SK-N-SH (cell line): ENCODE data around the gene KLK5. TPM values are rescaled to one million over a fixed set of nuclear protein-coding genes. Genes with fewer than 3 reads are reported as not detected.

Source experiments
- CTCF ChIA-PET: fragments of 300-600, 350-600 bp; formaldehyde crosslinking; extraction: SDS; loops from one replicate; lab custom pipeline; 2021; lab: Yijun Ruan, JAX
- POLR2A ChIA-PET: fragments of 350-600 bp; sonication (Branson Sonifier 250); formaldehyde crosslinking; extraction: SDS; loops from one replicate; lab custom pipeline; 2020; ENCODE audit warnings: antibody characterized with exemption, inconsistent platforms; lab: Yijun Ruan, JAX
- DNase-seq: peaks from one replicate; pipeline ENCODE4 v3.0.0; 2012
- H2AFZ ChIP-seq: fragments of 200-600 bp; sonication (generic); 2 replicates; pipeline ENCODE4 v1.8.1; 2016; ENCODE audit warnings: antibody characterized with exemption, mild to moderate bottlenecking, low read depth
- H3F3A ChIP-seq: fragments of 200-600 bp; sonication (generic); replicated peaks from 2 replicates; pipeline ENCODE3; 2016; ENCODE audit warnings: antibody characterized with exemption, mild to moderate bottlenecking; ENCODE audit not compliant: insufficient read depth
- H3K27ac ChIP-seq, 2 experiments: fragments of 200-500 bp in 1 of 2; fragments of 200-600 bp in 1 of 2; sonication (Bioruptor generic) in 1 of 2; sonication (generic), shearing (Covaris generic) in 1 of 2; 2 replicates each; pipeline versions ENCODE4 v1.5.1 to v1.6.1; 2014 to 2016; ENCODE audit warnings: low read depth in 2 of 2, inconsistent platforms in 1 of 2, low read length in 1 of 2, mild to moderate bottlenecking in 1 of 2, mixed read lengths in 1 of 2
- H3K27me3 ChIP-seq: fragments of 200-600 bp; sonication (generic), shearing (Covaris generic); 2 replicates; pipeline ENCODE4 v1.6.1; 2016; ENCODE audit warnings: mixed run types; ENCODE audit not compliant: insufficient read depth
- H3K36me3 ChIP-seq, 2 experiments: fragments of 200-500 bp in 1 of 2; fragments of 200-600 bp in 1 of 2; sonication (Bioruptor generic) in 1 of 2; sonication (generic) in 1 of 2; replicated peaks in 1 of 2; 2 replicates each; pipeline versions ENCODE3 to v1.5.1; 2014 to 2016; ENCODE audit warnings: low read length in 1 of 2, mild to moderate bottlenecking in 1 of 2; ENCODE audit not compliant: insufficient read depth in 2 of 2, control insufficient read depth in 1 of 2
- H3K4me1 ChIP-seq, 2 experiments: fragments of 200-500 bp in 1 of 2; fragments of 200-600 bp in 1 of 2; sonication (Bioruptor generic) in 1 of 2; sonication (generic), shearing (Covaris generic) in 1 of 2; 2 replicates each; pipeline versions ENCODE4 v1.5.1 to v1.6.1; 2014 to 2016; ENCODE audit warnings: low read depth in 1 of 2, low read length in 1 of 2, mixed run types in 1 of 2; ENCODE audit not compliant: insufficient read depth in 2 of 2, control insufficient read depth in 1 of 2
- H3K4me2 ChIP-seq: fragments of 200-600 bp; sonication (generic), shearing (Covaris generic); 2 replicates; pipeline ENCODE4 v1.6.1; 2017; ENCODE audit warnings: mixed run types
- H3K4me3 ChIP-seq, 2 experiments: fragments of 200-500 bp in 1 of 2; fragments of 200-600 bp in 1 of 2; sonication (Bioruptor generic) in 1 of 2; sonication (generic), shearing (Covaris generic) in 1 of 2; 2 replicates each; pipeline versions ENCODE4 v1.5.1 to v1.8.1; 2014 to 2016; ENCODE audit warnings: low read depth in 2 of 2, inconsistent platforms in 1 of 2, low read length in 1 of 2, mild to moderate bottlenecking in 1 of 2, mixed read lengths in 1 of 2, moderate library complexity in 1 of 2
- H3K79me2 ChIP-seq: fragments of 200-600 bp; sonication (generic); 2 replicates; pipeline ENCODE4 v1.8.1; 2017; ENCODE audit warnings: mild to moderate bottlenecking; ENCODE audit not compliant: insufficient read depth
- H3K9ac ChIP-seq: fragments of 200-600 bp; sonication (generic); 2 replicates; pipeline ENCODE4 v1.6.1; 2017; ENCODE audit warnings: mixed run types
- H3K9me2 ChIP-seq: fragments of 200-600 bp; sonication (generic); 2 replicates; pipeline ENCODE4 v1.6.1; 2017; ENCODE audit warnings: mixed run types
- H3K9me3 ChIP-seq: fragments of 200-600 bp; sonication (generic); 2 replicates; pipeline ENCODE4 v1.6.1; 2017; ENCODE audit warnings: mixed run types, mild to moderate bottlenecking, moderate library complexity
- H4K20me1 ChIP-seq: fragments of 200-600 bp; sonication (generic); 2 replicates; pipeline ENCODE4 v1.6.1; 2017; ENCODE audit warnings: mild to moderate bottlenecking, mixed run types; ENCODE audit not compliant: insufficient read depth
- EZH2phosphoT487 ChIP-seq: fragments of 200-600 bp; sonication (generic); IDR thresholded peaks from 2 replicates; pipeline ENCODE4 v1.6.1; 2017; ENCODE audit warnings: low read depth, mixed run types, mild to moderate bottlenecking, antibody characterized with exemption, moderate library complexity, borderline replicate concordance
- FOSL2 ChIP-seq: IDR thresholded peaks from 2 replicates; pipeline ENCODE4 v1.4.0; 2012; ENCODE audit warnings: low read depth, mild to moderate bottlenecking, moderate library complexity, borderline replicate concordance
- FOXM1 ChIP-seq: IDR thresholded peaks from 2 replicates; pipeline ENCODE4 v1.4.0; 2012; ENCODE audit warnings: low read depth, mild to moderate bottlenecking
- GABPA ChIP-seq: IDR thresholded peaks from 2 replicates; pipeline ENCODE4 v1.4.0; 2012; ENCODE audit warnings: low read depth, mild to moderate bottlenecking
- GATA2 ChIP-seq: sonication (generic); formaldehyde crosslinking; IDR thresholded peaks from 2 replicates; pipeline ENCODE4 v1.5.0; 2020; ENCODE audit warnings: mild to moderate bottlenecking, missing genetic modification reagents
- JUND ChIP-seq: IDR thresholded peaks from 2 replicates; pipeline ENCODE4 v1.4.0; 2012
- NRF1 ChIP-seq: IDR thresholded peaks from 2 replicates; pipeline ENCODE4 v1.6.1; 2012; ENCODE audit warnings: low read depth, mild to moderate bottlenecking, low read length
- RCOR1 ChIP-seq: fragments of 150-350 bp; IDR thresholded peaks from 2 replicates; pipeline ENCODE4 v1.6.1; 2017; ENCODE audit warnings: antibody characterized with exemption, low read length
- RFX5 ChIP-seq: IDR thresholded peaks from 2 replicates; pipeline ENCODE4 v1.6.1; 2012; ENCODE audit warnings: mild to moderate bottlenecking, improper control_type of control experiment, low read length
- RXRA ChIP-seq: IDR thresholded peaks from 2 replicates; pipeline ENCODE4 v1.4.0; 2012; ENCODE audit warnings: low read depth, mild to moderate bottlenecking, borderline replicate concordance
- YY1 ChIP-seq: IDR thresholded peaks from 2 replicates; pipeline ENCODE4 v1.4.0; 2012; ENCODE audit warnings: low read depth, mild to moderate bottlenecking
- WGBS: methylation state at CpG from one replicate; pipeline ENCODE4 v1.1.6; 2017; ENCODE audit warnings: low lambda C conversion rate; 5-methylcytosine and 5-hydroxymethylcytosine counted together
- polyA plus RNA-seq, 3 experiments: library from polyadenylated mRNA; depleted of rRNA; stranded (reverse); fragments of >200 nt; gene quantifications; 2 replicates each; pipeline ENCODE4 v1.2.3, GENCODE V29; 2012
- TF ChIP-seq, protein P1 (sequence below): fragments of 150-350 bp; IDR thresholded peaks from 2 replicates; pipeline ENCODE4 v1.6.1; 2017; ENCODE audit warnings: antibody characterized with exemption, low read length, low read depth, borderline replicate concordance
- TF ChIP-seq, protein P2 (sequence below): fragments of 150-350 bp; IDR thresholded peaks from 2 replicates; pipeline ENCODE4 v1.6.1; 2016; ENCODE audit warnings: mild to moderate bottlenecking, low read depth, low read length
- TF ChIP-seq, protein P3 (sequence below): fragments of 200-600 bp; sonication (generic); IDR thresholded peaks from 2 replicates; pipeline ENCODE4 v1.6.1; 2017; ENCODE audit warnings: antibody characterized with exemption, mild to moderate bottlenecking, moderate library complexity
- TF ChIP-seq, protein P4 (sequence below): IDR thresholded peaks from 2 replicates; pipeline ENCODE4 v1.4.0; 2012; ENCODE audit warnings: low read depth, borderline replicate concordance
- TF ChIP-seq, protein P5 (sequence below): IDR thresholded peaks from 2 replicates; pipeline ENCODE4 v1.6.1; 2012; ENCODE audit warnings: mild to moderate bottlenecking, low read depth, low read length, moderate library complexity

KLK5 gene, protein sequence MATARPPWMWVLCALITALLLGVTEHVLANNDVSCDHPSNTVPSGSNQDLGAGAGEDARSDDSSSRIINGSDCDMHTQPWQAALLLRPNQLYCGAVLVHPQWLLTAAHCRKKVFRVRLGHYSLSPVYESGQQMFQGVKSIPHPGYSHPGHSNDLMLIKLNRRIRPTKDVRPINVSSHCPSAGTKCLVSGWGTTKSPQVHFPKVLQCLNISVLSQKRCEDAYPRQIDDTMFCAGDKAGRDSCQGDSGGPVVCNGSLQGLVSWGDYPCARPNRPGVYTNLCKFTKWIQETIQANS
- polyA plus RNA-seq (2012; rRNA removed), result not detected in 2 replicates
- not detected in 2 replicates for polyA plus RNA-seq (2012; cell fraction: cytosol; rRNA removed)
- not detected in 2 replicates for polyA plus RNA-seq (2012; cell fraction: nucleus; rRNA removed)

DNA sequence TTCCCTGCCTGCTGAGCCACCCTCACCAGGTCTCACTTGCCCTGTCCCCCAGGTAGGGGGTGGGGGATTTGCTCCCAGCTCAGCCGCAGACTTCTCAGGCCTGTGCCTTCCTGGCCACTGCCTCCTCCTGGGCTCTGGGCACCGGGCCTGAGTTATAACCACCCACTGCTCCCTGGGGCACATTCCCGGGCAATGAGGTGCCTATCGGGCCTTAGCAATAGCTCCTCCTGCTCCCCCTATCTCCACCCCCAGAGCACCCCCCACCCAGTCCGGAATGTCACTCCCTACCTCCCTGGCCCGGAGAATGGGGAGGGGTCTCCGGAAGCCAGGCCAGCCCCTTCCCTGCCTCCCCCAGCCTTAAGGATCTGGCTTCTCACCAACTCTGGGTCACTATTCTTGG, at the start of gene KLK5:
Gene KLK5, minus strand, starts transcription at position 129 of the 400 bp plus-strand sequence. CDS start 381 bp downstream, outside the sequence.
- no peaks in the 10 kb centered on the region for H3K9me2 ChIP-seq
- H3K4me2 ChIP-seq, result no peak within 1 kb of the TSS
- peaks cover 50% of the 10 kb centered on the region; the same call in 1 of the 2 replicates for H3K27me3 ChIP-seq
- H3K9me3 ChIP-seq, result no peaks in the 10 kb centered on the region
- no peaks in the 10 kb centered on the region for H3K4me1 ChIP-seq
- H4K20me1 ChIP-seq, result no peaks in the 10 kb centered on the region
- ChIA-PET POLR2A (no interaction called here), CTCF (no interaction called here)
- H3K9ac ChIP-seq, result no peak within 1 kb of the TSS
- no peak within 1 kb of the TSS for H3K4me3 ChIP-seq
- TF ChIP-seq NRF1 (no peak), GATA2 (CRISPR knock-in tag) (no peak), RXRA (no peak), RFX5 (no peak), JUND (no peak)
- TF ChIP-seq, protein P1, sequence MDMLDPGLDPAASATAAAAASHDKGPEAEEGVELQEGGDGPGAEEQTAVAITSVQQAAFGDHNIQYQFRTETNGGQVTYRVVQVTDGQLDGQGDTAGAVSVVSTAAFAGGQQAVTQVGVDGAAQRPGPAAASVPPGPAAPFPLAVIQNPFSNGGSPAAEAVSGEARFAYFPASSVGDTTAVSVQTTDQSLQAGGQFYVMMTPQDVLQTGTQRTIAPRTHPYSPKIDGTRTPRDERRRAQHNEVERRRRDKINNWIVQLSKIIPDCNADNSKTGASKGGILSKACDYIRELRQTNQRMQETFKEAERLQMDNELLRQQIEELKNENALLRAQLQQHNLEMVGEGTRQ, result no peak
- TF ChIP-seq, protein P2, sequence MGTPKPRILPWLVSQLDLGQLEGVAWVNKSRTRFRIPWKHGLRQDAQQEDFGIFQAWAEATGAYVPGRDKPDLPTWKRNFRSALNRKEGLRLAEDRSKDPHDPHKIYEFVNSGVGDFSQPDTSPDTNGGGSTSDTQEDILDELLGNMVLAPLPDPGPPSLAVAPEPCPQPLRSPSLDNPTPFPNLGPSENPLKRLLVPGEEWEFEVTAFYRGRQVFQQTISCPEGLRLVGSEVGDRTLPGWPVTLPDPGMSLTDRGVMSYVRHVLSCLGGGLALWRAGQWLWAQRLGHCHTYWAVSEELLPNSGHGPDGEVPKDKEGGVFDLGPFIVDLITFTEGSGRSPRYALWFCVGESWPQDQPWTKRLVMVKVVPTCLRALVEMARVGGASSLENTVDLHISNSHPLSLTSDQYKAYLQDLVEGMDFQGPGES, result no peak
- no peaks in the 10 kb centered on the region for H3K36me3 ChIP-seq
- no peaks in the 10 kb centered on the region for H3F3A ChIP-seq
- no peaks in the 10 kb centered on the region for H3K79me2 ChIP-seq
- no peak within 1 kb of the TSS for H2AFZ ChIP-seq
- DNase-seq, result no peak
- no peak within 1 kb of the TSS for H3K27ac ChIP-seq
- 9% methylated on average over 7 of the region's 7 CpGs for WGBS

DNA sequence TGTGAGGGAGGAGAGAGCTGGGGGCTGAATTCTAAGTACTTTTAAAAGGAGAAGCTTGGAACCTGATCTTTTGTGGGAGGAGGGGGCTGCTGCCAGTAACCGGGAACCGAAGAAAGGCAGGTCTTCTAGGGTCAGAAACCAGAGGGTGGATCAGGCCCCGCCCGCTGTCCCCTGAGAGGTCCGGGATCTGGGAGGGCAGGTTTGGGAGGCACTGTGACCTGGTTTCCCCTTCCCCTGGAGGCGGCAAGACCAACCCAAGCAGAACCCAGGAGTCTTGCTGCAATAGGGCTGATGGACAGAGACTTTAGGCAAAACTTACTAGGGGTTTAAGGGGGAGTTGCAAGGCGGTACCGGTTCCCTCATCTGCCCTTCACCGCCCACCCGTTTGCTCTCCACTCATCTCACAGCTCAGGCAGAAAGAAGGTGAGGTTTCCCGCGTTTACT, 49.3 kb upstream of the KLK5 start:
- ChIA-PET POLR2A (no interaction called here), CTCF (no interaction called here)
- H3K9me3 ChIP-seq, result no peaks in the 10 kb centered on the region
- no peak overlapping the region for H3K4me3 ChIP-seq
- no peaks in the 10 kb centered on the region for H3K9me2 ChIP-seq
- no peak overlapping the region for H3K27ac ChIP-seq
- 26% methylated on average over 11 of the region's 12 CpGs for WGBS
- no peaks in the 10 kb centered on the region for H3K79me2 ChIP-seq
- no peak overlapping the region for H2AFZ ChIP-seq
- no peaks in the 10 kb centered on the region for H3F3A ChIP-seq
- no peaks in the 10 kb centered on the region for H3K4me1 ChIP-seq
- H3K4me2 ChIP-seq, result no peak overlapping the region
- DNase-seq, result no peak
- H3K27me3 ChIP-seq, result peaks cover 20% of the 10 kb centered on the region; the same call in 1 of the 2 replicates
- H4K20me1 ChIP-seq, result no peaks in the 10 kb centered on the region
- H3K9ac ChIP-seq, result no peak overlapping the region
- no peaks in the 10 kb centered on the region for H3K36me3 ChIP-seq
- TF ChIP-seq YY1 (no peak), FOSL2 (no peak), RCOR1 (no peak), GABPA (no peak), RXRA (no peak), NRF1 (no peak), EZH2phosphoT487 (no peak), FOXM1 (no peak)
- TF ChIP-seq, protein P3, sequence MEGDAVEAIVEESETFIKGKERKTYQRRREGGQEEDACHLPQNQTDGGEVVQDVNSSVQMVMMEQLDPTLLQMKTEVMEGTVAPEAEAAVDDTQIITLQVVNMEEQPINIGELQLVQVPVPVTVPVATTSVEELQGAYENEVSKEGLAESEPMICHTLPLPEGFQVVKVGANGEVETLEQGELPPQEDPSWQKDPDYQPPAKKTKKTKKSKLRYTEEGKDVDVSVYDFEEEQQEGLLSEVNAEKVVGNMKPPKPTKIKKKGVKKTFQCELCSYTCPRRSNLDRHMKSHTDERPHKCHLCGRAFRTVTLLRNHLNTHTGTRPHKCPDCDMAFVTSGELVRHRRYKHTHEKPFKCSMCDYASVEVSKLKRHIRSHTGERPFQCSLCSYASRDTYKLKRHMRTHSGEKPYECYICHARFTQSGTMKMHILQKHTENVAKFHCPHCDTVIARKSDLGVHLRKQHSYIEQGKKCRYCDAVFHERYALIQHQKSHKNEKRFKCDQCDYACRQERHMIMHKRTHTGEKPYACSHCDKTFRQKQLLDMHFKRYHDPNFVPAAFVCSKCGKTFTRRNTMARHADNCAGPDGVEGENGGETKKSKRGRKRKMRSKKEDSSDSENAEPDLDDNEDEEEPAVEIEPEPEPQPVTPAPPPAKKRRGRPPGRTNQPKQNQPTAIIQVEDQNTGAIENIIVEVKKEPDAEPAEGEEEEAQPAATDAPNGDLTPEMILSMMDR, result no peak
- TF ChIP-seq, protein P4, sequence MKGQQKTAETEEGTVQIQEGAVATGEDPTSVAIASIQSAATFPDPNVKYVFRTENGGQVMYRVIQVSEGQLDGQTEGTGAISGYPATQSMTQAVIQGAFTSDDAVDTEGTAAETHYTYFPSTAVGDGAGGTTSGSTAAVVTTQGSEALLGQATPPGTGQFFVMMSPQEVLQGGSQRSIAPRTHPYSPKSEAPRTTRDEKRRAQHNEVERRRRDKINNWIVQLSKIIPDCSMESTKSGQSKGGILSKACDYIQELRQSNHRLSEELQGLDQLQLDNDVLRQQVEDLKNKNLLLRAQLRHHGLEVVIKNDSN, result no peak
- TF ChIP-seq, protein P1, result no peak
- TF ChIP-seq, protein P5, sequence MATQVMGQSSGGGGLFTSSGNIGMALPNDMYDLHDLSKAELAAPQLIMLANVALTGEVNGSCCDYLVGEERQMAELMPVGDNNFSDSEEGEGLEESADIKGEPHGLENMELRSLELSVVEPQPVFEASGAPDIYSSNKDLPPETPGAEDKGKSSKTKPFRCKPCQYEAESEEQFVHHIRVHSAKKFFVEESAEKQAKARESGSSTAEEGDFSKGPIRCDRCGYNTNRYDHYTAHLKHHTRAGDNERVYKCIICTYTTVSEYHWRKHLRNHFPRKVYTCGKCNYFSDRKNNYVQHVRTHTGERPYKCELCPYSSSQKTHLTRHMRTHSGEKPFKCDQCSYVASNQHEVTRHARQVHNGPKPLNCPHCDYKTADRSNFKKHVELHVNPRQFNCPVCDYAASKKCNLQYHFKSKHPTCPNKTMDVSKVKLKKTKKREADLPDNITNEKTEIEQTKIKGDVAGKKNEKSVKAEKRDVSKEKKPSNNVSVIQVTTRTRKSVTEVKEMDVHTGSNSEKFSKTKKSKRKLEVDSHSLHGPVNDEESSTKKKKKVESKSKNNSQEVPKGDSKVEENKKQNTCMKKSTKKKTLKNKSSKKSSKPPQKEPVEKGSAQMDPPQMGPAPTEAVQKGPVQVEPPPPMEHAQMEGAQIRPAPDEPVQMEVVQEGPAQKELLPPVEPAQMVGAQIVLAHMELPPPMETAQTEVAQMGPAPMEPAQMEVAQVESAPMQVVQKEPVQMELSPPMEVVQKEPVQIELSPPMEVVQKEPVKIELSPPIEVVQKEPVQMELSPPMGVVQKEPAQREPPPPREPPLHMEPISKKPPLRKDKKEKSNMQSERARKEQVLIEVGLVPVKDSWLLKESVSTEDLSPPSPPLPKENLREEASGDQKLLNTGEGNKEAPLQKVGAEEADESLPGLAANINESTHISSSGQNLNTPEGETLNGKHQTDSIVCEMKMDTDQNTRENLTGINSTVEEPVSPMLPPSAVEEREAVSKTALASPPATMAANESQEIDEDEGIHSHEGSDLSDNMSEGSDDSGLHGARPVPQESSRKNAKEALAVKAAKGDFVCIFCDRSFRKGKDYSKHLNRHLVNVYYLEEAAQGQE, result no peak
